GM23338 (cell line): ENCODE results near the gene ANKRD2.
"Not testable (repeated sequence)": the region's sequence is repeated elsewhere in the genome, so short reads cannot be mapped to it uniquely, and the experiment has no call there.

Experiments used
- POLR2AphosphoS5 ChIP-seq: IDR thresholded peaks from 2 replicates; pipeline ENCODE4 v1.6.1; 2016; ENCODE audit warnings: antibody characterized with exemption, low read depth
- TF ChIP-seq, protein P1 (sequence below), 2 experiments: fragments of 200-600 bp in 1 of 2; sonication (generic) in 1 of 2; conservative IDR thresholded peaks; 2 replicates each; pipeline versions ENCODE4 v1.5.1 to v1.6.1; 2016 to 2017; ENCODE audit warnings: antibody characterized with exemption in 2 of 2, low read depth in 2 of 2, mild to moderate bottlenecking in 2 of 2, moderate library complexity in 1 of 2
- TF ChIP-seq, protein P2 (sequence below): IDR thresholded peaks from one replicate; pipeline ENCODE4 v1.6.1; 2018; ENCODE audit warnings: antibody characterized with exemption; ENCODE audit not compliant: unreplicated experiment

DNA sequence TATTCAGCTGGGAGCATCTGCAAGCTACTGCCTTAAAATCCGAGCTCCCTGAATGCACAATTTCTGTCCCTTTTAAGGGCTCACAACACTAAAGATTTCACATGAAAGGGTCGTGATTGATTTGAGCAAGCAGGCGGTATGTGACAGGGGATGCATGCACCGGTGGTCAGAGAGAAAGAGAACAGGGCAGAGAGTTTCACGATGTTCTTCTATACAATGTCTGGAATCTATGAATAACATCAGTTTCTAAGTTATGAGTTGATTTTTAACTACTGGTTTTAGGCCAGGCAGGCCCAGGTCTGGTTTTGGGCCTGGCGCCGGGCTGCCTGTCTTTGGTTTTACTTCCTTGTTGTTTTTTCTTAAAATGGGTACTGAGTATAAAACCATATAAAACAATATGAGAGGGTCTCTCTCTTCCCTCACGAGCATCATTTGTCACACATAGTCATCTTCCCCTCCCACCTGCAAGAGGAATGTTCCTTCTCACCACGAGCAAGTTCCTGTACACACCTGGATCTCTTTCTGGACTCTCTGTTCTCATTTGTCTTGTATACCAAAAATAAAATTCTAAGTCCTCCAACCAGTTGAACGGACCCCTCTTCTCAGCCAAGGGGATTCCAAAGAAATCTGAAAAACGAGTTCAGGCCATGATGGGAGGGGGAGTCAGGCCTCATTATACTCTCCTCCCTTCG, 11.0 kb upstream of the ANKRD2 start:
- TF ChIP-seq, protein P1, sequence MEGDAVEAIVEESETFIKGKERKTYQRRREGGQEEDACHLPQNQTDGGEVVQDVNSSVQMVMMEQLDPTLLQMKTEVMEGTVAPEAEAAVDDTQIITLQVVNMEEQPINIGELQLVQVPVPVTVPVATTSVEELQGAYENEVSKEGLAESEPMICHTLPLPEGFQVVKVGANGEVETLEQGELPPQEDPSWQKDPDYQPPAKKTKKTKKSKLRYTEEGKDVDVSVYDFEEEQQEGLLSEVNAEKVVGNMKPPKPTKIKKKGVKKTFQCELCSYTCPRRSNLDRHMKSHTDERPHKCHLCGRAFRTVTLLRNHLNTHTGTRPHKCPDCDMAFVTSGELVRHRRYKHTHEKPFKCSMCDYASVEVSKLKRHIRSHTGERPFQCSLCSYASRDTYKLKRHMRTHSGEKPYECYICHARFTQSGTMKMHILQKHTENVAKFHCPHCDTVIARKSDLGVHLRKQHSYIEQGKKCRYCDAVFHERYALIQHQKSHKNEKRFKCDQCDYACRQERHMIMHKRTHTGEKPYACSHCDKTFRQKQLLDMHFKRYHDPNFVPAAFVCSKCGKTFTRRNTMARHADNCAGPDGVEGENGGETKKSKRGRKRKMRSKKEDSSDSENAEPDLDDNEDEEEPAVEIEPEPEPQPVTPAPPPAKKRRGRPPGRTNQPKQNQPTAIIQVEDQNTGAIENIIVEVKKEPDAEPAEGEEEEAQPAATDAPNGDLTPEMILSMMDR (conservative IDR thresholded peaks at IDR 0.05; ENCODE audit: low read depth in 2 of 2) = not testable (repeated sequence)
- TF ChIP-seq POLR2AphosphoS5 = not testable (repeated sequence)
- TF ChIP-seq, protein P2, sequence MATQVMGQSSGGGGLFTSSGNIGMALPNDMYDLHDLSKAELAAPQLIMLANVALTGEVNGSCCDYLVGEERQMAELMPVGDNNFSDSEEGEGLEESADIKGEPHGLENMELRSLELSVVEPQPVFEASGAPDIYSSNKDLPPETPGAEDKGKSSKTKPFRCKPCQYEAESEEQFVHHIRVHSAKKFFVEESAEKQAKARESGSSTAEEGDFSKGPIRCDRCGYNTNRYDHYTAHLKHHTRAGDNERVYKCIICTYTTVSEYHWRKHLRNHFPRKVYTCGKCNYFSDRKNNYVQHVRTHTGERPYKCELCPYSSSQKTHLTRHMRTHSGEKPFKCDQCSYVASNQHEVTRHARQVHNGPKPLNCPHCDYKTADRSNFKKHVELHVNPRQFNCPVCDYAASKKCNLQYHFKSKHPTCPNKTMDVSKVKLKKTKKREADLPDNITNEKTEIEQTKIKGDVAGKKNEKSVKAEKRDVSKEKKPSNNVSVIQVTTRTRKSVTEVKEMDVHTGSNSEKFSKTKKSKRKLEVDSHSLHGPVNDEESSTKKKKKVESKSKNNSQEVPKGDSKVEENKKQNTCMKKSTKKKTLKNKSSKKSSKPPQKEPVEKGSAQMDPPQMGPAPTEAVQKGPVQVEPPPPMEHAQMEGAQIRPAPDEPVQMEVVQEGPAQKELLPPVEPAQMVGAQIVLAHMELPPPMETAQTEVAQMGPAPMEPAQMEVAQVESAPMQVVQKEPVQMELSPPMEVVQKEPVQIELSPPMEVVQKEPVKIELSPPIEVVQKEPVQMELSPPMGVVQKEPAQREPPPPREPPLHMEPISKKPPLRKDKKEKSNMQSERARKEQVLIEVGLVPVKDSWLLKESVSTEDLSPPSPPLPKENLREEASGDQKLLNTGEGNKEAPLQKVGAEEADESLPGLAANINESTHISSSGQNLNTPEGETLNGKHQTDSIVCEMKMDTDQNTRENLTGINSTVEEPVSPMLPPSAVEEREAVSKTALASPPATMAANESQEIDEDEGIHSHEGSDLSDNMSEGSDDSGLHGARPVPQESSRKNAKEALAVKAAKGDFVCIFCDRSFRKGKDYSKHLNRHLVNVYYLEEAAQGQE = not testable (repeated sequence)
